Right atrium auricular region (tissue), 2 donors: ENCODE results near the gene TPD52L1. TPM values are rescaled to one million over a fixed set of nuclear protein-coding genes. Genes with fewer than 3 reads are reported as not detected.

Source experiments
- DNase-seq: peaks from one replicate; pipeline ENCODE4 v3.0.0-alpha.2; 2019; ENCODE audit warnings: low spot score
- H3K27ac ChIP-seq, 2 donors: fragments of 200-600 bp; sonication (generic); 1 replicate in 1 of 2; 2 replicates in 1 of 2; pipeline ENCODE4 v1.5.1; 2016 to 2019
- H3K27me3 ChIP-seq, 2 donors: fragments of 200-600 bp; sonication (generic); one replicate each; pipeline versions ENCODE4 v1.5.1 to v1.6.0; 2017 to 2019
- H3K36me3 ChIP-seq: fragments of 200-600 bp; sonication (generic); one replicate; pipeline ENCODE4 v1.5.1; 2016
- H3K4me1 ChIP-seq, 2 donors: fragments of 200-600 bp; sonication (generic); one replicate each; pipeline versions ENCODE4 v1.5.1 to v1.6.0; 2017 to 2019
- H3K4me3 ChIP-seq, 2 donors: fragments of 200-600 bp; sonication (generic); 1 replicate in 1 of 2; 2 replicates in 1 of 2; pipeline ENCODE4 v1.5.1; 2017 to 2019; ENCODE audit warnings: mild to moderate bottlenecking in 1 of 2, moderate library complexity in 1 of 2
- H3K9me3 ChIP-seq, 2 donors: fragments of 200-600 bp; sonication (generic); one replicate each; pipeline ENCODE4 v1.5.1; 2019
- total RNA-seq, 2 donors: library from RNA; depleted of rRNA; stranded (reverse); fragments of >200 nt; gene quantifications; one replicate each; pipeline ENCODE4 v1.1.0, GENCODE V29; 2016
- TF ChIP-seq, protein P1 (sequence below), 2 donors: fragments of 200-600 bp; sonication (generic); IDR thresholded peaks; one replicate each; pipeline ENCODE4 v1.5.1; 2019; ENCODE audit warnings: antibody characterized with exemption in 2 of 2

The TPD52L1 gene, protein sequence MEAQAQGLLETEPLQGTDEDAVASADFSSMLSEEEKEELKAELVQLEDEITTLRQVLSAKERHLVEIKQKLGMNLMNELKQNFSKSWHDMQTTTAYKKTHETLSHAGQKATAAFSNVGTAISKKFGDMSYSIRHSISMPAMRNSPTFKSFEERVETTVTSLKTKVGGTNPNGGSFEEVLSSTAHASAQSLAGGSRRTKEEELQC
- total RNA-seq, result 10 to 100 TPM; 29.4 to 96.7 TPM

DNA sequence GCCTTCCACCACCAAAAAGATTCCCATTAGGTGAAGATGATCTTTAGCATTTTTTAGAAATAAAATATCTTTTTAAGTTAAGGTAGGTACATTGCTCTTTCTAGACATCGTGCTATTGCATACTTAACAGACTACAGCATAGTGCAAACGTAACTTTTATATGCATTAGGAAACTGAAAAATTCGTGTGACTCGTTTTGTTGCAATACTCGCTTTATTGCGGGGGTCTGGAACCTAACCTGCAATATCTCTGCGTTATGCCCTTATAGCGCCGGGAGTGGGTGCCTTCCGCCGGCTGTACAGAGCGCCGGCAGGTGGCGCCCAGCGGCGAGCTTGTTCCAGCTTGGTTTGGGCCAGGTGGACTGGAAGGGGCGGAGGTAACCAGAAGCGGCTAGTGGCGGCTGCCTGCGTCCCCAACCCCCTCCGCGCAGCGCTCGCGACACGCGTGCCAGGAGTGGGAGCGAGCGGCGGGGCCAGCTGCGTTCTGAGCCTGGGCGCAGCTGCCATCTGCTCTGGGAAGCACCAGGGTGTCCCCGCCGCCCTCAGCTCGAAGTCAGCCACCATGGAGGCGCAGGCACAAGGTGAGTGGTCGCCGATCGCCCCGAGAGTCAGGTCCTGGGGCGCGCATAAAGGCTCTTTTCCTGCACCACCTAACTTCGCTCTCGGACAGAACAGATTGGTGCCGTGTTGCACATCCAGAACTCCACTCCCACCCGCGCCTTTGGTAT is at the start of gene TPD52L1:
Gene TPD52L1 (plus strand): TSS at position 383 of the 727 bp plus-strand sequence. CDS start 179 bp downstream, at position 562.
- TF ChIP-seq, protein P1, sequence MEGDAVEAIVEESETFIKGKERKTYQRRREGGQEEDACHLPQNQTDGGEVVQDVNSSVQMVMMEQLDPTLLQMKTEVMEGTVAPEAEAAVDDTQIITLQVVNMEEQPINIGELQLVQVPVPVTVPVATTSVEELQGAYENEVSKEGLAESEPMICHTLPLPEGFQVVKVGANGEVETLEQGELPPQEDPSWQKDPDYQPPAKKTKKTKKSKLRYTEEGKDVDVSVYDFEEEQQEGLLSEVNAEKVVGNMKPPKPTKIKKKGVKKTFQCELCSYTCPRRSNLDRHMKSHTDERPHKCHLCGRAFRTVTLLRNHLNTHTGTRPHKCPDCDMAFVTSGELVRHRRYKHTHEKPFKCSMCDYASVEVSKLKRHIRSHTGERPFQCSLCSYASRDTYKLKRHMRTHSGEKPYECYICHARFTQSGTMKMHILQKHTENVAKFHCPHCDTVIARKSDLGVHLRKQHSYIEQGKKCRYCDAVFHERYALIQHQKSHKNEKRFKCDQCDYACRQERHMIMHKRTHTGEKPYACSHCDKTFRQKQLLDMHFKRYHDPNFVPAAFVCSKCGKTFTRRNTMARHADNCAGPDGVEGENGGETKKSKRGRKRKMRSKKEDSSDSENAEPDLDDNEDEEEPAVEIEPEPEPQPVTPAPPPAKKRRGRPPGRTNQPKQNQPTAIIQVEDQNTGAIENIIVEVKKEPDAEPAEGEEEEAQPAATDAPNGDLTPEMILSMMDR (IDR thresholded peaks at IDR 0.05), result peak; percentile 84 to 91
- H3K27me3 ChIP-seq, result no peaks in the 10 kb centered on the region

DNA sequence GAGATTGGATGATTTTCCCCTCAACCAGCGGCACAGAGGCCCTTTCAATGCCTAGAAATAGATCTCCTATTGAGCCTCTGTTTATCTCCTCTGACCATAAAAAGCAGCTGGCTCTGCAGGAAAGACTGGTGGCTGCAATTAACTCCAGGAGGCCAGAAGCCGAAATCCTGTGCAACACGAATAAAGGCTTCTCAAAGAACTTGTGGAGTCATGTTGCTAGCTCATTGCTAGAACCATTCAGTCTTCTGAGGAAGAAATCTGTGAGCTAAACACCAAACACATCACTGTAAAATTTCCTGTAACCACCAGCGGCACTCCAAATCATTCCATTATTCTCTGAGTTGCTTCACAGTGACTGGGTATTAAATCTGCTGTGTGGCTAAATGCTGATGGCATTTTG is 49.1 kb upstream of the TPD52L1 start:
- Histone ChIP-seq H3K4me3 (no peak overlapping the region), H3K27me3 (no peaks in the 10 kb centered on the region), H3K4me1 (peaks cover 0 to 12% of the 10 kb centered on the region in 2 donors), H3K27ac (peak overlapping the region in 1 of 2 donors; percentile 55), H3K36me3 (no peaks in the 10 kb centered on the region), H3K9me3 (peaks cover 0 to 14% of the 10 kb centered on the region in 2 donors)
- no peak for DNase-seq
- TF ChIP-seq, protein P1 (IDR thresholded peaks at IDR 0.05), result no peak

More for the DNA sequence above, at the start of gene TPD52L1:
- DNase-seq, result peak; percentile 76
- Histone ChIP-seq H3K4me1 (peaks cover 0 to 14% of the 10 kb centered on the region in 2 donors), H3K36me3 (no peaks in the 10 kb centered on the region), H3K4me3 (peak within 1 kb of the TSS; percentile 66 to 71), H3K27ac (peak within 1 kb of the TSS; percentile 72 to 79), H3K9me3 (no peaks in the 10 kb centered on the region)

DNA sequence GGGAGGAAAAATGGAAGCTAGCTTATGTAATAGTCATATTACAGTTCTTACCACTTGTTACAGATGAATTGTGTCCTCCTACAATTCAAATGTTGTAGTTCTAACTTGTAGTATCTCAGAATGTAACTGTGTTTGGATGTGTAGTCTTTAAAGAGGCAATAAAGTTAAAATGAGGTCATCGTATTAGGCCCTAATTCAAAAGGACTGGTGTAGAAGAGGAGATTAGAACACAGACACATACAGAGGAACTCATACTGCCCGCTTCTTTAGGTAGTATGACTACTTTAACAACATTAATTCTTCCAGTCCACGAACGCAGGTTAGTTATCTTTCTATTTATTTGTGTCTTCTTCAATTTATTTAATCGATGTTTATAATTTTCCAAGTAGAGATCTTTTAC is 46.5 kb upstream of the TPD52L1 start:
- Histone ChIP-seq H3K4me1 (peaks cover 0 to 6% of the 10 kb centered on the region in 2 donors), H3K27ac (no peak overlapping the region), H3K36me3 (no peaks in the 10 kb centered on the region), H3K27me3 (no peaks in the 10 kb centered on the region), H3K4me3 (no peak overlapping the region), H3K9me3 (peaks cover 0 to 40% of the 10 kb centered on the region in 2 donors)
- no peak for DNase-seq
- TF ChIP-seq, protein P1 (IDR thresholded peaks at IDR 0.05), result no peak

DNA sequence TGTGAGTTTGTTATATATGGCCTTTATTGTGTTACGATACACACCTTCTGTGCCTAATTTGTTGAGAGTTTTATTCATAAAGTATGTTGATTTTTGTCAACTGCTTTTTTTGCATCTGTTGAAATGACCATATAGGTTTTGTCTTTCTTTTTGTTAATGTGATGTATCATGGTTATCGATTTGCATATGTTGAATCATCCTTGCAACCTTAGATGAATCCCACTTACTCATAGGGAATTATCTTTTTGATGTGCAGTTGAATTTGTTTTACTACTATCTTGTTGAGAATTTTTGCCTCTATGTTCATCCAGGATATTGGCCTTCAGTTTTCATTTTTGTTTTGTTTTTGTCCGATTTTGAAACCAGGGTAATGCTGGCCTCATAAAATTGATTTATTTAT is 45.7 kb upstream of the TPD52L1 start:
- no peak for DNase-seq
- TF ChIP-seq, protein P1 (IDR thresholded peaks at IDR 0.05), result no peak
- no peak overlapping the region for H3K27ac ChIP-seq
- peaks cover 0 to 4% of the 10 kb centered on the region in 2 donors for H3K4me1 ChIP-seq
- H3K36me3 ChIP-seq, result no peaks in the 10 kb centered on the region
- peaks cover 0 to 47% of the 10 kb centered on the region in 2 donors for H3K9me3 ChIP-seq
- H3K4me3 ChIP-seq, result no peak overlapping the region
- no peaks in the 10 kb centered on the region for H3K27me3 ChIP-seq

DNA sequence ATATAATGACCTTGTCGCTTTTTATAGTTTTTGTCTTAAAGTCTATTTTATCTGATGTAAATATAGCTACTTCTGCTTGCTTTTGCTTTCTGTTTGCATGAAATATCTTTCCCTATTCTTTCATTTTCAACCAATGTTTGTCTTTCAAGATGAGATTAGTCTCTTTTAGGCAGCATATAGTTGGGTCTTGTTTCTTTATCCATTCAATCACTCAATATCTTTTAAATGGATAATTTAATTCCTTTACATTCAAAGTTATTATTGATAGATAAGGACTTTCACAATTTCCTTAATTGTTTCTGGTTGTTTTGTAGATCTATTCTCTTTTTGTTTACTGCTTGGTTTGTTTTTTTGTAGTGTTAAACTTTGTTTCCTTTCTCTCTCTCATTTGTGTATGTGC is 43.5 kb upstream of the TPD52L1 start:
- Histone ChIP-seq H3K4me3 (no peak overlapping the region), H3K4me1 (no peaks in the 10 kb centered on the region), H3K36me3 (no peaks in the 10 kb centered on the region), H3K27ac (no peak overlapping the region), H3K9me3 (peaks cover 0 to 47% of the 10 kb centered on the region in 2 donors), H3K27me3 (no peaks in the 10 kb centered on the region)
- TF ChIP-seq, protein P1 (IDR thresholded peaks at IDR 0.05), result no peak
- no peak for DNase-seq
